WERI-Rb-1 (cell line): Measurements from ENCODE around the gene ADARB2.

Experiments
- DNase-seq: peaks from one replicate; pipeline ENCODE4 v3.0.0-alpha.2; 2020
- H3K27ac ChIP-seq: fragments of 250-450 bp; sonication (Bioruptor Pico); 2 replicates; pipeline ENCODE4 v1.5.1; 2020; ENCODE audit warnings: mild to moderate bottlenecking, moderate library complexity
- H3K27me3 ChIP-seq: fragments of 250-450 bp; sonication (Bioruptor Pico); 2 replicates; pipeline ENCODE4 v1.5.1; 2021; ENCODE audit warnings: mild to moderate bottlenecking, low read depth, moderate library complexity; ENCODE audit not compliant: insufficient read depth, severe bottlenecking
- H3K36me3 ChIP-seq: fragments of 250-450 bp; sonication (Bioruptor Pico); 2 replicates; pipeline ENCODE4 v1.5.1; 2020; ENCODE audit warnings: mild to moderate bottlenecking, moderate library complexity
- H3K4me3 ChIP-seq: 2 replicates; pipeline ENCODE4 v1.5.1; 2011; ENCODE audit warnings: low read depth, mild to moderate bottlenecking, control low read depth, low read length
- H3K9me3 ChIP-seq: fragments of 250-450 bp; sonication (Bioruptor Pico); 2 replicates; pipeline ENCODE4 v1.5.1; 2021; ENCODE audit warnings: mild to moderate bottlenecking, moderate library complexity; ENCODE audit not compliant: severe bottlenecking
- CTCF ChIP-seq: IDR thresholded peaks from 2 replicates; pipeline ENCODE4 v1.5.1; 2011; ENCODE audit warnings: low read depth, mild to moderate bottlenecking, control low read depth, inconsistent platforms, low read length

The ADARB2 gene

GRCh38 chr10:1293157-1293556, 444.2 kb downstream of the ADARB2 start:
- no peak for TF ChIP-seq CTCF
- H3K27me3 ChIP-seq = peaks cover 18% of the 10 kb centered on the region
- H3K9me3 ChIP-seq = no peaks in the 10 kb centered on the region
- DNase-seq = no peak
- H3K36me3 ChIP-seq = no peaks in the 10 kb centered on the region
- H3K4me3 ChIP-seq = no peak overlapping the region
- H3K27ac ChIP-seq = no peak overlapping the region

- no peak overlapping the region for H3K27ac ChIP-seq
Measured at GRCh38 chr10:1292611-1293031, 444.7 kb downstream of the ADARB2 start.

GRCh38 chr10:1291178-1292090, 445.9 kb downstream of the ADARB2 start:
- Histone ChIP-seq H3K4me3 (no peak overlapping the region), H3K9me3 (no peaks in the 10 kb centered on the region), H3K27me3 (peaks cover 22% of the 10 kb centered on the region), H3K27ac (no peak overlapping the region), H3K36me3 (no peaks in the 10 kb centered on the region)
- TF ChIP-seq CTCF = no peak
- no peak for DNase-seq

More at GRCh38 chr10:1292611-1293031, 444.7 kb downstream of the ADARB2 start:
- H3K9me3 ChIP-seq = no peaks in the 10 kb centered on the region
- H3K36me3 ChIP-seq = no peaks in the 10 kb centered on the region
- TF ChIP-seq CTCF = no peak
- no peak for DNase-seq
- peaks cover 16% of the 10 kb centered on the region for H3K27me3 ChIP-seq
- H3K4me3 ChIP-seq = no peak overlapping the region

GRCh38 chr10:1290071-1290471, 447.3 kb downstream of the ADARB2 start:
- no peaks in the 10 kb centered on the region for H3K9me3 ChIP-seq
- no peak overlapping the region for H3K27ac ChIP-seq
- H3K36me3 ChIP-seq = no peaks in the 10 kb centered on the region
- no peak for DNase-seq
- no peak for TF ChIP-seq CTCF
- H3K4me3 ChIP-seq = no peak overlapping the region
- peaks cover 22% of the 10 kb centered on the region for H3K27me3 ChIP-seq

GRCh38 chr10:1289591-1289990, 447.7 kb downstream of the ADARB2 start:
- no peak overlapping the region for H3K27ac ChIP-seq
- TF ChIP-seq CTCF = no peak
- peaks cover 22% of the 10 kb centered on the region for H3K27me3 ChIP-seq
- H3K9me3 ChIP-seq = no peaks in the 10 kb centered on the region
- no peaks in the 10 kb centered on the region for H3K36me3 ChIP-seq
- no peak overlapping the region for H3K4me3 ChIP-seq
- no peak for DNase-seq
